H1 (cell line): Measurements from ENCODE around the gene MBP. TPM values are rescaled to one million over a fixed set of nuclear protein-coding genes. Genes with fewer than 3 reads are reported as not detected.

ENCODE experiments used
- CTCF ChIA-PET: fragments of 300-600 bp; sonication (Branson Sonifier 250); formaldehyde crosslinking; loops from one replicate; lab custom pipeline; 2021; ENCODE audit not compliant: partially characterized antibody; lab: Charles Lee
- POLR2A ChIA-PET: fragments of 300-600 bp; sonication (Branson Sonifier 250); formaldehyde crosslinking; loops from one replicate; lab custom pipeline; 2021; ENCODE audit warnings: inconsistent platforms; ENCODE audit not compliant: partially characterized antibody; lab: Charles Lee
- DNase-seq, 2 experiments: peaks; one replicate each; pipeline versions ENCODE4 v3.0.0 to v3.0.0-alpha.2; 2010 to 2022; ENCODE audit warnings: low spot score in 2 of 2, low read depth in 1 of 2, mixed read lengths in 1 of 2
- FAIRE-seq: peaks from 2 replicates; lab custom pipeline; 2011; peaks lifted over from hg19 to GRCh38; lab: Jason Lieb, UNC
- H2AFZ ChIP-seq: 2 replicates; pipeline ENCODE4 v1.8.1; 2012; ENCODE audit warnings: low read length, inconsistent platforms
- H2AK5ac ChIP-seq: 2 replicates; pipeline ENCODE4 v1.6.1; 2013; ENCODE audit warnings: low read depth, low read length
- H2BK120ac ChIP-seq: replicated peaks from 2 replicates; pipeline ENCODE3; 2013; ENCODE audit warnings: low read depth, low read length, inconsistent platforms
- H2BK12ac ChIP-seq: 2 replicates; pipeline ENCODE4 v1.6.1; 2013; ENCODE audit warnings: low read depth, low read length
- H2BK15ac ChIP-seq: 2 replicates; pipeline ENCODE4 v1.6.1; 2013; ENCODE audit warnings: low read length
- H2BK20ac ChIP-seq: 2 replicates; pipeline ENCODE4 v1.6.1; 2013; ENCODE audit warnings: low read length
- H2BK5ac ChIP-seq: 2 replicates; pipeline ENCODE4 v1.6.1; 2013; ENCODE audit warnings: low read depth, low read length
- H3K14ac ChIP-seq: 2 replicates; pipeline ENCODE4 v1.6.1; 2013; ENCODE audit warnings: inconsistent platforms; ENCODE audit not compliant: insufficient read length
- H3K18ac ChIP-seq: 2 replicates; pipeline ENCODE4 v1.6.1; 2013; ENCODE audit warnings: low read length; ENCODE audit errors: extremely low read depth
- H3K23ac ChIP-seq: 2 replicates; pipeline ENCODE4 v1.6.1; 2013; ENCODE audit warnings: inconsistent platforms; ENCODE audit not compliant: insufficient read length
- H3K23me2 ChIP-seq: 2 replicates; pipeline ENCODE4 v1.6.1; 2013; ENCODE audit warnings: low read depth, low read length
- H3K27ac ChIP-seq: 2 replicates; pipeline ENCODE4 v1.6.1; 2011; ENCODE audit warnings: low read depth, low read length, inconsistent platforms
- H3K27me3 ChIP-seq, 4 experiments: replicated peaks in 1 of 4; 1 replicate in 1 of 4; 2 replicates in 3 of 4; pipeline versions ENCODE4 v1.6.1 to v1.8.1; 2011 to 2013; ENCODE audit warnings: low read length in 3 of 4, mild to moderate bottlenecking in 3 of 4, inconsistent platforms in 2 of 4, mixed read lengths in 2 of 4, moderate library complexity in 1 of 4; ENCODE audit not compliant: control insufficient read depth in 3 of 4, insufficient read depth in 3 of 4; ENCODE audit errors: extremely low read depth in 1 of 4
- H3K36me3 ChIP-seq, 4 experiments: 2 replicates each; pipeline versions ENCODE4 v1.6.1 to v1.8.1; 2011 to 2013; ENCODE audit warnings: mild to moderate bottlenecking in 4 of 4, low read length in 3 of 4, moderate library complexity in 2 of 4, control low read depth in 1 of 4, inconsistent platforms in 1 of 4; ENCODE audit not compliant: insufficient read depth in 4 of 4, control insufficient read depth in 2 of 4
- H3K4ac ChIP-seq: replicated peaks from 2 replicates; pipeline ENCODE3; 2013; ENCODE audit warnings: low read length, low read depth, mixed read lengths, inconsistent platforms; ENCODE audit not compliant: insufficient read length
- H3K4me1 ChIP-seq, 4 experiments: replicated peaks in 1 of 4; 1 replicate in 1 of 4; 2 replicates in 3 of 4; pipeline versions ENCODE4 v1.6.1 to v1.8.1; 2011 to 2013; ENCODE audit warnings: low read length in 3 of 4, inconsistent platforms in 2 of 4, mixed read lengths in 1 of 4; ENCODE audit not compliant: insufficient read depth in 4 of 4, control insufficient read depth in 3 of 4
- H3K4me2 ChIP-seq, 2 experiments: 2 replicates each; pipeline versions ENCODE4 v1.6.1 to v1.8.1; 2011 to 2013; ENCODE audit warnings: low read depth in 2 of 2, low read length in 2 of 2, control low read depth in 1 of 2, inconsistent platforms in 1 of 2, mild to moderate bottlenecking in 1 of 2; ENCODE audit not compliant: insufficient read depth in 1 of 2
- H3K4me3 ChIP-seq, 4 experiments: fragments of 200-600, 300-600 bp in 1 of 4; sonication (generic), shearing (Covaris generic), sonication (Bioruptor Twin) in 1 of 4; 2 replicates each; pipeline versions ENCODE4 v1.5.1 to v1.8.1; 2011 to 2016; ENCODE audit warnings: low read length in 4 of 4, low read depth in 3 of 4, control low read depth in 2 of 4, inconsistent platforms in 2 of 4, mild to moderate bottlenecking in 2 of 4, mixed read lengths in 1 of 4, moderate library complexity in 1 of 4; ENCODE audit not compliant: insufficient read depth in 2 of 4; ENCODE audit errors: extremely low read depth in 1 of 4
- H3K56ac ChIP-seq: replicated peaks from 2 replicates; pipeline ENCODE3; 2013; ENCODE audit warnings: low read depth, mild to moderate bottlenecking, mixed read lengths, low read length, inconsistent platforms; ENCODE audit not compliant: insufficient read length
- H3K79me1 ChIP-seq: 2 replicates; pipeline ENCODE4 v1.6.1; 2013; ENCODE audit warnings: low read depth, low read length, control low read depth
- H3K79me2 ChIP-seq, 2 experiments: 2 replicates each; pipeline versions ENCODE4 v1.6.1 to v1.8.1; 2012 to 2013; ENCODE audit warnings: low read length in 2 of 2, mild to moderate bottlenecking in 2 of 2, inconsistent platforms in 1 of 2; ENCODE audit not compliant: insufficient read depth in 2 of 2, control insufficient read depth in 1 of 2
- H3K9ac ChIP-seq, 4 experiments: replicated peaks in 1 of 4; 1 replicate in 1 of 4; 2 replicates in 3 of 4; pipeline versions ENCODE4 v1.6.1 to v1.8.1; 2011 to 2013; ENCODE audit warnings: low read depth in 3 of 4, low read length in 3 of 4, control low read depth in 2 of 4, mild to moderate bottlenecking in 2 of 4, moderate library complexity in 2 of 4, inconsistent platforms in 1 of 4; ENCODE audit errors: extremely low read depth in 1 of 4
- H3K9me3 ChIP-seq, 2 experiments: 2 replicates each; pipeline versions ENCODE4 v1.6.1 to v1.8.1; 2012 to 2013; ENCODE audit warnings: mild to moderate bottlenecking in 2 of 2, moderate library complexity in 2 of 2, control low read depth in 1 of 2, inconsistent platforms in 1 of 2, low read depth in 1 of 2, low read length in 1 of 2, mixed read lengths in 1 of 2; ENCODE audit not compliant: insufficient read depth in 2 of 2
- H4K20me1 ChIP-seq, 2 experiments: replicated peaks in 1 of 2; 2 replicates each; pipeline versions ENCODE3 to v1.8.1; 2011 to 2013; ENCODE audit warnings: inconsistent platforms in 2 of 2, low read length in 2 of 2, mild to moderate bottlenecking in 1 of 2; ENCODE audit not compliant: insufficient read depth in 2 of 2, control insufficient read depth in 1 of 2
- H4K5ac ChIP-seq: 2 replicates; pipeline ENCODE4 v1.6.1; 2013; ENCODE audit warnings: low read length, low read depth, mixed read lengths, inconsistent platforms; ENCODE audit not compliant: insufficient read length
- H4K8ac ChIP-seq: 2 replicates; pipeline ENCODE4 v1.8.0; 2013; ENCODE audit warnings: mild to moderate bottlenecking, moderate library complexity, low read length, inconsistent platforms; ENCODE audit not compliant: insufficient read depth; ENCODE audit errors: extremely low read depth
- H4K91ac ChIP-seq: replicated peaks from 2 replicates; pipeline ENCODE3; 2013; ENCODE audit warnings: low read length, mixed read lengths, inconsistent platforms; ENCODE audit not compliant: insufficient read length
- BACH1 ChIP-seq: IDR thresholded peaks from 2 replicates; pipeline ENCODE4 v1.6.1; 2012; ENCODE audit warnings: low read length, improper control_type of control experiment
- E2F6 ChIP-seq: IDR thresholded peaks from 2 replicates; pipeline ENCODE4 v1.6.1; 2012; ENCODE audit warnings: inconsistent platforms
- HDAC2 ChIP-seq, 2 experiments: fragments of 300-600 bp in 1 of 2; sonication (generic) in 1 of 2; IDR thresholded peaks; 2 replicates each; pipeline ENCODE4 v1.6.1; 2011 to 2012; ENCODE audit warnings: low read depth in 2 of 2, low read length in 2 of 2, mild to moderate bottlenecking in 2 of 2, moderate library complexity in 2 of 2, borderline replicate concordance in 1 of 2, inconsistent platforms in 1 of 2
- HDAC6 ChIP-seq: IDR thresholded peaks from one replicate; pipeline ENCODE4 v1.7.1; 2012; ENCODE audit warnings: low read depth, mild to moderate bottlenecking, inconsistent platforms, low read length, moderate library complexity
- JUND ChIP-seq: IDR thresholded peaks from 2 replicates; pipeline ENCODE4 v1.6.1; 2011; ENCODE audit warnings: mild to moderate bottlenecking, improper control_type of control experiment, low read length
- KDM5A ChIP-seq: fragments of 200-600 bp; IDR thresholded peaks from 2 replicates; pipeline ENCODE4 v1.7.1; 2012; ENCODE audit warnings: mild to moderate bottlenecking, low read length, inconsistent platforms, mixed read lengths
- NANOG ChIP-seq: IDR thresholded peaks from 2 replicates; pipeline ENCODE4 v1.6.1; 2011; ENCODE audit warnings: low read length, low read depth, mild to moderate bottlenecking, inconsistent platforms; ENCODE audit not compliant: insufficient read depth, poor library complexity, severe bottlenecking
- PHF8 ChIP-seq: fragments of 200-600 bp; sonication (generic); conservative IDR thresholded peaks from 2 replicates; pipeline ENCODE4 v1.7.1; 2012; ENCODE audit warnings: low read depth, mild to moderate bottlenecking, inconsistent platforms, low read length, moderate library complexity
- POLR2AphosphoS5 ChIP-seq: IDR thresholded peaks from 2 replicates; pipeline ENCODE4 v1.6.1; 2011; ENCODE audit warnings: low read depth, low read length
- SAP30 ChIP-seq: fragments of 300-600 bp; sonication (generic); IDR thresholded peaks from 2 replicates; pipeline ENCODE4 v1.7.1; 2012; ENCODE audit warnings: low read length, moderate library complexity, mild to moderate bottlenecking, inconsistent platforms; ENCODE audit not compliant: insufficient read depth, insufficient replicate concordance
- SP1 ChIP-seq: IDR thresholded peaks from 2 replicates; pipeline ENCODE4 v1.6.1; 2011; ENCODE audit warnings: low read depth, low read length
- TBP ChIP-seq: IDR thresholded peaks from 2 replicates; pipeline ENCODE4 v1.6.1; 2011; ENCODE audit warnings: low read depth, low read length, improper control_type of control experiment
- TCF12 ChIP-seq: IDR thresholded peaks from 2 replicates; pipeline ENCODE4 v1.6.1; 2011; ENCODE audit warnings: low read depth, mild to moderate bottlenecking, low read length
- TEAD4 ChIP-seq: IDR thresholded peaks from 2 replicates; pipeline ENCODE4 v1.6.1; 2012; ENCODE audit warnings: low read depth, low read length, inconsistent platforms, mixed read lengths
- YY1 ChIP-seq: IDR thresholded peaks from 2 replicates; pipeline ENCODE4 v1.6.1; 2011; ENCODE audit warnings: low read depth, mild to moderate bottlenecking, low read length
- WGBS, 2 experiments: shearing (Covaris generic) in 1 of 2; methylation state at CpG; one replicate each; pipeline versions ENCODE4 v1.1.6 to v1.1.7; 2013 to 2015; ENCODE audit warnings: low lambda C conversion rate in 2 of 2, mixed read lengths in 2 of 2, inconsistent platforms in 1 of 2, low coverage in 1 of 2, missing lambda C conversion rate in 1 of 2; ENCODE audit not compliant: insufficient replicate concordance in 2 of 2, insufficient coverage in 1 of 2, insufficient read length in 1 of 2; ENCODE audit errors: extremely low coverage in 1 of 2, missing lambda C conversion rate in 1 of 2; 5-methylcytosine and 5-hydroxymethylcytosine counted together
- polyA plus RNA-seq, 7 experiments: library from polyadenylated mRNA; depleted of rRNA in 3 of 7; stranded (reverse) in 5 of 7; unstranded in 2 of 7; fragments of >200 nt in 5 of 7; fragments of 200-250 nt in 2 of 7; gene quantifications; 1 replicate in 5 of 7; 2 replicates in 1 of 7; 4 replicates in 1 of 7; pipeline versions ENCODE4 v1.2.1 to v1.2.3, GENCODE V29; 2011 to 2013; ENCODE audit warnings: missing spikeins in 2 of 7, mixed read lengths in 2 of 7
- total RNA-seq: library from RNA; stranded (reverse); fragmentation: NEBNext Ultra II Directional; extraction: Animal tissue kit (Norgen Biotek cat#: 25700); gene quantifications from 2 replicates; pipeline ENCODE4 v1.2.1, GENCODE V29; 2021

Gene MBP
- total and polyA plus RNA-seq, 2 of the 8 experiments (the other 6 are each of a cell fraction or from before 2014, with no cell fraction given): 7.7 to 19.2 TPM

GRCh38 chr18:77060151-77060550, 72.4 kb downstream of the MBP start:
- Histone ChIP-seq H4K91ac (no peak overlapping the region), H3K27me3 (no peaks in the 10 kb centered on the region)
- TF ChIP-seq KDM5A (no peak), NANOG (no peak), PHF8 (no peak), HDAC6 (no peak), HDAC2 (IDR thresholded peaks at IDR 0.05; ENCODE audit: borderline replicate concordance in 1 of 2, low read depth in 2 of 2, low read length in 2 of 2) (no peak), E2F6 (no peak), JUND (no peak), YY1 (no peak), TCF12 (no peak), SAP30 (no peak), POLR2AphosphoS5 (no peak), TBP (no peak), SP1 (no peak), TEAD4 (no peak), BACH1 (no peak)

More at GRCh38 chr18:77060151-77060550, 72.4 kb downstream of the MBP start:
- Histone ChIP-seq H2BK15ac (no peak overlapping the region), H4K20me1 (no peaks in the 10 kb centered on the region), H3K9ac (no peak overlapping the region), H3K9me3 (no peaks in the 10 kb centered on the region), H3K23ac (no peak overlapping the region), H4K8ac (no peak overlapping the region), H2BK12ac (no peak overlapping the region), H3K14ac (no peak overlapping the region), H3K79me1 (no peaks in the 10 kb centered on the region), H3K56ac (no peak overlapping the region), H3K79me2 (no peaks in the 10 kb centered on the region), H2BK120ac (no peak overlapping the region), H2AK5ac (no peak overlapping the region), H2BK5ac (no peak overlapping the region), H3K18ac (no peak overlapping the region), H2BK20ac (no peak overlapping the region), H3K4me2 (no peak overlapping the region), H3K4ac (no peak overlapping the region), H4K5ac (no peak overlapping the region), H2AFZ (no peak overlapping the region), H3K23me2 (peaks cover 2% of the 10 kb centered on the region; the same call in 1 of the 2 replicates), H3K4me3 (no peak overlapping the region), H3K27ac (no peak overlapping the region), H3K4me1 (peaks cover 11 to 23% (median 22%) of the 10 kb centered on the region in 4 experiments), H3K36me3 (no peaks in the 10 kb centered on the region)
- POLR2A ChIA-PET: no interaction called here
- FAIRE-seq: no peak
- DNase-seq: no peak
- 93% methylated on average over 3 of the region's 4 CpGs; no CpG with 5 or more reads in 1 of the 2 experiments for WGBS, 2 experiments
- CTCF ChIA-PET: interaction anchor here (2.9 kb wide), 1 partner anchor 15 kb away, joined by 10 read pairs; no protein-coding TSS in a partner anchor
